Measurements from ENCODE around the gene ARMCX4. TPM values are rescaled to one million over a fixed set of nuclear protein-coding genes. Genes with fewer than 3 reads are reported as not detected.
"Not testable (repeated sequence)": the region's sequence is repeated elsewhere in the genome, so short reads cannot be mapped to it uniquely, and the experiment has no call there.

The ARMCX4 gene
- total and polyA plus RNA-seq, 9 of the 15 experiments (the other 6 are each of a cell fraction or from before 2014, with no cell fraction given) = 0.11 TPM; not detected in 8

- TF ChIP-seq ZNF592 (IDR thresholded peaks at IDR 0.05) = no peak
- TF ChIP-seq ZNF445 (CRISPR knock-in tag; IDR thresholded peaks at IDR 0.05; ENCODE audit: low read depth) = no peak
- no peak for TF ChIP-seq ETV5 (CRISPR knock-in tag; IDR thresholded peaks at IDR 0.05; ENCODE audit: low read depth)
- TF ChIP-seq ESRRA (IDR thresholded peaks at IDR 0.05; ENCODE audit: borderline replicate concordance, low read depth) = no peak
- no peak for TF ChIP-seq SMAD4 (CRISPR knock-in tag; conservative IDR thresholded peaks at IDR 0.05)
- no peak for TF ChIP-seq SMAD1 (IDR thresholded peaks at IDR 0.05; ENCODE audit: low read depth, low read length, partially characterized antibody)
These were observed 8.0 kb downstream of the ARMCX4 start (continued) for GRCh38 chrX:101493225-101493624.

- ATAC-seq; H3K9ac ChIP-seq (ENCODE audit: insufficient read depth in 1 of 2, low read depth in 2 of 2, low read length in 2 of 2); H2AFZ ChIP-seq (ENCODE audit: low read depth, low read length); H3K9me1 ChIP-seq (ENCODE audit: control insufficient read depth, insufficient read depth, low read length); in situ Hi-C loops (cut with MboI); H3K4me3 ChIP-seq; DNase-seq (ENCODE audit: extremely low read depth in 1 of 4, low spot score in 3 of 4); H3K4me2 ChIP-seq (ENCODE audit: insufficient read depth, low read length); H3K36me3 ChIP-seq (ENCODE audit: control insufficient read depth, insufficient read depth, low read length); intact Hi-C loops (cut with micrococcal nuclease); H3K4me1 ChIP-seq (replicated peaks in 1 of 2; ENCODE audit: control insufficient read depth in 2 of 2, insufficient read depth in 2 of 2, low read length in 2 of 2); BruUV-seq (replicated peaks); POLR2A ChIA-PET; CTCF ChIA-PET (ENCODE audit: low intra/inter-chr PET ratio); H4K20me1 ChIP-seq (replicated peaks; ENCODE audit: control insufficient read depth, insufficient read depth, low read length); H3K27ac ChIP-seq (ENCODE audit: extremely low read depth, low read depth, low read length); H3K79me2 ChIP-seq (ENCODE audit: control insufficient read depth, insufficient read depth, low read length); H3K9me3 ChIP-seq (replicated peaks; ENCODE audit: control insufficient read depth, insufficient read depth, low read depth, low read length); FAIRE-seq; H3K27me3 ChIP-seq (ENCODE audit: control insufficient read depth in 2 of 2, insufficient read depth in 2 of 2, low read length in 2 of 2): not testable (repeated sequence)
- WGBS (ENCODE audit: insufficient coverage, low coverage, missing lambda C conversion rate) = no CpG with 5 or more reads among the region's 1 CpG
These were observed 17.7 kb downstream of the ARMCX4 start for GRCh38 chrX:101502929-101503328.

Measured in K562 (cell line).